Neural progenitor cell (in vitro differentiated cells): ENCODE measurements around the gene ZNF618. TPM values are rescaled to one million over a fixed set of nuclear protein-coding genes. Genes with fewer than 3 reads are reported as not detected.

ENCODE experiments used
- DNase-seq: peaks from one replicate; pipeline ENCODE4 v3.0.0-alpha.2; 2016; ENCODE audit warnings: low spot score
- H2AFZ ChIP-seq: fragments of 200-600 bp; sonication (generic); replicated peaks from 2 replicates; pipeline ENCODE4 v1.6.1; 2016; ENCODE audit warnings: antibody characterized with exemption
- H3F3A ChIP-seq: fragments of 200-600 bp; sonication (generic); 2 replicates; pipeline ENCODE4 v1.6.1; 2016; ENCODE audit warnings: antibody characterized with exemption, low read depth
- H3K27ac ChIP-seq: fragments of 200-600 bp; sonication (generic); 2 replicates; pipeline ENCODE4 v1.5.1; 2016; ENCODE audit warnings: mild to moderate bottlenecking
- H3K27me3 ChIP-seq: fragments of 200-600 bp; sonication (generic); 2 replicates; pipeline ENCODE4 v1.6.1; 2016; ENCODE audit warnings: mild to moderate bottlenecking, moderate library complexity
- H3K36me3 ChIP-seq: fragments of 200-600 bp; sonication (generic); 2 replicates; pipeline ENCODE4 v1.5.1; 2016
- H3K4me1 ChIP-seq: fragments of 200-600 bp; sonication (generic); 2 replicates; pipeline ENCODE4 v1.6.1; 2016; ENCODE audit warnings: mixed run types
- H3K4me2 ChIP-seq: fragments of 200-600 bp; sonication (generic); 2 replicates; pipeline ENCODE4 v1.6.1; 2016
- H3K4me3 ChIP-seq: fragments of 200-600 bp; sonication (generic); 2 replicates; pipeline ENCODE4 v1.5.1; 2016
- H3K79me2 ChIP-seq: fragments of 200-600 bp; sonication (generic); 2 replicates; pipeline ENCODE4 v1.6.1; 2016; ENCODE audit warnings: low read depth
- H3K9ac ChIP-seq: fragments of 200-600 bp; sonication (generic); 2 replicates; pipeline ENCODE4 v1.6.1; 2016
- H3K9me3 ChIP-seq: fragments of 200-600 bp; sonication (generic); 2 replicates; pipeline ENCODE4 v1.5.1; 2016; ENCODE audit warnings: low read depth
- H4K20me1 ChIP-seq: fragments of 200-600 bp; sonication (generic); 2 replicates; pipeline ENCODE4 v1.6.1; 2016; ENCODE audit warnings: low read depth
- H3K27ac Mint-ChIP-seq: 3 replicates; pipeline ENCODE4 v1.8.0; 2021; ENCODE audit warnings: mixed read lengths
- H3K27me3 Mint-ChIP-seq: 2 replicates; pipeline ENCODE4 v1.8.0; 2022; ENCODE audit warnings: low read depth, mild to moderate bottlenecking, inconsistent platforms, moderate library complexity, mixed read lengths; ENCODE audit not compliant: insufficient read depth
- H3K36me3 Mint-ChIP-seq: 3 replicates; pipeline ENCODE4 v1.8.0; 2021; ENCODE audit warnings: mixed read lengths
- H3K4me1 Mint-ChIP-seq: 3 replicates; pipeline ENCODE4 v1.8.0; 2021; ENCODE audit warnings: mixed read lengths
- H3K4me3 Mint-ChIP-seq: 3 replicates; pipeline ENCODE4 v1.8.0; 2021; ENCODE audit warnings: mild to moderate bottlenecking, moderate library complexity, mixed read lengths
- H3K9me3 Mint-ChIP-seq: 3 replicates; pipeline ENCODE4 v1.8.0; 2020; ENCODE audit warnings: mixed read lengths
- EZH2 ChIP-seq: fragments of 200-600 bp; sonication (generic); IDR thresholded peaks from 2 replicates; pipeline ENCODE4 v1.6.1; 2017; ENCODE audit warnings: antibody characterized with exemption, mild to moderate bottlenecking, moderate library complexity
- EZH2phosphoT487 ChIP-seq: fragments of 200-600 bp; sonication (generic); IDR thresholded peaks from 2 replicates; pipeline ENCODE4 v1.6.1; 2017; ENCODE audit warnings: antibody characterized with exemption
- total RNA-seq: library from RNA; depleted of rRNA; stranded (reverse); fragments of >200 nt; gene quantifications from 2 replicates; pipeline ENCODE4 v1.2.3, GENCODE V29; 2015; ENCODE audit warnings: low replicate concordance
- TF ChIP-seq, protein P1 (sequence below): fragments of 200-600 bp; sonication (generic); IDR thresholded peaks from 2 replicates; pipeline ENCODE4 v1.5.1; 2017; ENCODE audit warnings: antibody characterized with exemption, mild to moderate bottlenecking

The ZNF618 gene
- total RNA-seq, 1 donor from 2014 or later: 10.5 TPM

DNA sequence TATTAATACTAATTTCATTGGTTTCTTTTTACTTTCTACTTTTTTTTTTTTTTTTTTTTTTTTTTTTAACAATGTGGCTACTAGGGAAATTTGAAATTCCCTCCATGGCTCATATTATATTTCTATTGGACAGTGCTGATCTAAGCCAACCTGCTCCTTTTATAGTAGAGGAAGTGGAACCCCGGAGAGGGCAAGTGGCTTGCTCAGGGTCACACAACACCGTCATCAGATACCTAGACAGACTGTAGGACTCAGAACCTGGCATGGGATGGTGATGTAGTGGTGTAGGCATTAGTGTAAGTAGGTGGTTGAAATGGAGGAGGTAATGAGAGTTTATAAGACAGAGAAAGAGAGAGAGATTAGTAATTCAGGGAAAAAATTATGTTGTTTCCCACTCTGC lies 10.8 kb downstream of the ZNF618 start:
- Histone ChIP-seq H3K9me3 (peaks cover 12% of the 10 kb centered on the region), H3K27me3 (no peaks in the 10 kb centered on the region), H2AFZ (no peak overlapping the region), H3K4me1 (peaks cover 26% of the 10 kb centered on the region), H3K9ac (no peak overlapping the region), H3K4me3 (no peak overlapping the region), H4K20me1 (peaks cover 62% of the 10 kb centered on the region), H3K27ac (no peak overlapping the region), H3F3A (peaks cover 20% of the 10 kb centered on the region), H3K79me2 (peaks cover 98% of the 10 kb centered on the region), H3K4me2 (no peak overlapping the region), H3K36me3 (peaks cover 10% of the 10 kb centered on the region)
- Mint-ChIP-seq H3K4me3 (no peak overlapping the region), H3K27me3 (no peaks in the 10 kb centered on the region), H3K9me3 (peaks cover 32% of the 10 kb centered on the region), H3K36me3 (peaks cover 42% of the 10 kb centered on the region), H3K4me1 (peaks cover 41% of the 10 kb centered on the region), H3K27ac (peak overlapping the region; percentile 2)
- TF ChIP-seq EZH2: no peak
- TF ChIP-seq EZH2phosphoT487: no peak
- TF ChIP-seq, protein P1, sequence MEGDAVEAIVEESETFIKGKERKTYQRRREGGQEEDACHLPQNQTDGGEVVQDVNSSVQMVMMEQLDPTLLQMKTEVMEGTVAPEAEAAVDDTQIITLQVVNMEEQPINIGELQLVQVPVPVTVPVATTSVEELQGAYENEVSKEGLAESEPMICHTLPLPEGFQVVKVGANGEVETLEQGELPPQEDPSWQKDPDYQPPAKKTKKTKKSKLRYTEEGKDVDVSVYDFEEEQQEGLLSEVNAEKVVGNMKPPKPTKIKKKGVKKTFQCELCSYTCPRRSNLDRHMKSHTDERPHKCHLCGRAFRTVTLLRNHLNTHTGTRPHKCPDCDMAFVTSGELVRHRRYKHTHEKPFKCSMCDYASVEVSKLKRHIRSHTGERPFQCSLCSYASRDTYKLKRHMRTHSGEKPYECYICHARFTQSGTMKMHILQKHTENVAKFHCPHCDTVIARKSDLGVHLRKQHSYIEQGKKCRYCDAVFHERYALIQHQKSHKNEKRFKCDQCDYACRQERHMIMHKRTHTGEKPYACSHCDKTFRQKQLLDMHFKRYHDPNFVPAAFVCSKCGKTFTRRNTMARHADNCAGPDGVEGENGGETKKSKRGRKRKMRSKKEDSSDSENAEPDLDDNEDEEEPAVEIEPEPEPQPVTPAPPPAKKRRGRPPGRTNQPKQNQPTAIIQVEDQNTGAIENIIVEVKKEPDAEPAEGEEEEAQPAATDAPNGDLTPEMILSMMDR: no peak
- no peak for DNase-seq

DNA sequence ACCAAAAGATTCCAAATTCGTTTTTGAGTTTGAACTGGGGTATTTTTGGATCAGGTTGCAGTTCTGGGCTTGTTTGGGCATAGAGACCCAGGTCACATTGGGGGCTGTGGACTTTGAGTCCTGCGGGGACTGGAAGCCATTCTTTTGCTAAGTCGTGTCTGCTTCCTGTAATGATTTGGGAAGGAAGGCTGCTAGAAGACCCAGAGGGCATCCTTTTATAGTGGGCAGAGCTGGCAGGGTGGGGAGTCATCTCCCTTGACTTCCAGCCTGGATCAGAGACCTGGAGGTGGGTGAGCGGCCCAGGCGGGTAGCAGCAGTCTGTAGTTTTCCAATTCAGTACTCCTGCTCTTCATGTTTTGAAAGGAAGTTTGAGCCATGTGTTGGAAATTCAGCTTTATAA lies 11.3 kb downstream of the ZNF618 start:
- no peak overlapping the region for H3K4me2 ChIP-seq
- peaks cover 37% of the 10 kb centered on the region for H3K9me3 Mint-ChIP-seq
- no peak for DNase-seq
- H3K4me3 Mint-ChIP-seq: no peak overlapping the region
- peaks cover 46% of the 10 kb centered on the region for H3K36me3 Mint-ChIP-seq
- no peaks in the 10 kb centered on the region for H3K27me3 Mint-ChIP-seq
- H3K9ac ChIP-seq: no peak overlapping the region
- peaks cover 12% of the 10 kb centered on the region for H3K9me3 ChIP-seq
- no peak overlapping the region for H3K27ac ChIP-seq
- H2AFZ ChIP-seq: no peak overlapping the region
- peaks cover 20% of the 10 kb centered on the region for H3F3A ChIP-seq
- peaks cover 26% of the 10 kb centered on the region for H3K4me1 ChIP-seq
- peaks cover 57% of the 10 kb centered on the region for H4K20me1 ChIP-seq
- H3K27ac Mint-ChIP-seq: peak overlapping the region; percentile 2
- H3K36me3 ChIP-seq: peaks cover 10% of the 10 kb centered on the region
- H3K27me3 ChIP-seq: no peaks in the 10 kb centered on the region
- peaks cover 36% of the 10 kb centered on the region for H3K4me1 Mint-ChIP-seq
- H3K4me3 ChIP-seq: no peak overlapping the region
- TF ChIP-seq EZH2phosphoT487 (no peak), EZH2 (no peak)
- TF ChIP-seq, protein P1: no peak
- peaks cover 98% of the 10 kb centered on the region for H3K79me2 ChIP-seq

DNA sequence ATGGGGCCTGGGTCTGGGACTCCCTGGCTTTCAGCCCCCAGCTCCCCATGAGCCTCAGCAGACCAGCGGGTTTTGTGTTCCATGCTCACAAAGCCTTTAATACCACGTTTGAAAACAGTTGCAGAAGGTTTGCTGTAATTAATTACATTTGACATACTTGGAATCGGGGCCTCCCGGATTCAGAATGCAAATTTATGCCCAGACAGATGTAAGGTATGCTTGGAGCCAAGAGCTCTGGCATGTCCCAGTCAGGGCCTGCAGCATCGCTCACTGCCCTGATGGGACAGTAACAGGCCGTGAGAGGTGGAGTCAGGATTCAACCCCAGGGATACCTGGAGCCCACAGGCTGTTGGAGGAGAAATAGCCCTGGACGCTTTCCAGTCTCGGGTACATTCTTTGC lies 12.2 kb downstream of the ZNF618 start:
- TF ChIP-seq, protein P1: no peak
- no peak for TF ChIP-seq EZH2
- no peak for TF ChIP-seq EZH2phosphoT487
- Histone ChIP-seq H3K27me3 (no peaks in the 10 kb centered on the region), H3K27ac (no peak overlapping the region), H3K36me3 (peaks cover 10% of the 10 kb centered on the region), H3K9me3 (peaks cover 12% of the 10 kb centered on the region), H3K79me2 (peaks cover 96% of the 10 kb centered on the region), H3K9ac (no peak overlapping the region), H2AFZ (no peak overlapping the region), H3K4me3 (no peak overlapping the region), H3F3A (peaks cover 20% of the 10 kb centered on the region), H4K20me1 (peaks cover 48% of the 10 kb centered on the region), H3K4me2 (no peak overlapping the region), H3K4me1 (peaks cover 26% of the 10 kb centered on the region)
- H3K27ac Mint-ChIP-seq: no peak overlapping the region
- peaks cover 28% of the 10 kb centered on the region for H3K4me1 Mint-ChIP-seq
- no peak for DNase-seq
- H3K4me3 Mint-ChIP-seq: no peak overlapping the region
- peaks cover 47% of the 10 kb centered on the region for H3K36me3 Mint-ChIP-seq
- H3K27me3 Mint-ChIP-seq: peaks cover 3% of the 10 kb centered on the region
- peaks cover 40% of the 10 kb centered on the region for H3K9me3 Mint-ChIP-seq
